Parathyroid adenoma (tissue), 2 donors: ENCODE data around the gene GATB.

Experiments
- H2AFZ ChIP-seq: fragments of 300-600 bp; sonication (generic); one replicate; pipeline ENCODE4 v1.7.0; 2017; ENCODE audit warnings: antibody characterized with exemption, mild to moderate bottlenecking
- H3K27ac ChIP-seq: fragments of 300-600 bp; sonication (generic); one replicate; pipeline ENCODE4 v1.7.0; 2017
- H3K27me3 ChIP-seq: fragments of 300-600 bp; sonication (generic); one replicate; pipeline ENCODE4 v1.7.0; 2017; ENCODE audit warnings: low read length; ENCODE audit not compliant: control insufficient read depth, insufficient read depth
- H3K36me3 ChIP-seq: fragments of 300-600 bp; sonication (generic); one replicate; pipeline ENCODE4 v1.7.0; 2017; ENCODE audit warnings: low read length; ENCODE audit not compliant: control insufficient read depth, insufficient read depth
- H3K4me1 ChIP-seq: fragments of 300-600 bp; sonication (generic); one replicate; pipeline ENCODE4 v1.7.0; 2017; ENCODE audit warnings: control low read depth
- H3K4me2 ChIP-seq: fragments of 300-600 bp; sonication (generic); one replicate; pipeline ENCODE4 v1.7.0; 2017; ENCODE audit warnings: low read length
- H3K4me3 ChIP-seq: fragments of 300-600 bp; sonication (generic); one replicate; pipeline ENCODE4 v1.7.0; 2017; ENCODE audit warnings: low read depth, low read length
- H3K79me2 ChIP-seq: fragments of 300-600 bp; sonication (generic); one replicate; pipeline ENCODE4 v1.7.0; 2017; ENCODE audit warnings: control low read depth
- H3K9ac ChIP-seq: fragments of 300-600 bp; sonication (generic); one replicate; pipeline ENCODE4 v1.7.0; 2017; ENCODE audit warnings: mild to moderate bottlenecking
- H3K9me3 ChIP-seq: fragments of 300-600 bp; sonication (generic); one replicate; pipeline ENCODE4 v1.7.0; 2017; ENCODE audit warnings: low read length; ENCODE audit not compliant: control insufficient read depth
- CTCF ChIP-seq: fragments of 300-600 bp; sonication (generic); IDR thresholded peaks from one replicate; pipeline ENCODE4 v1.7.0; 2017; ENCODE audit warnings: antibody characterized with exemption, mild to moderate bottlenecking
- donor health status: primary hyperparathyroidism.

Gene GATB

GRCh38 chr4:151692821-151693673 lies 67.8 kb downstream of the GATB start:
- TF ChIP-seq CTCF = no peak
- Histone ChIP-seq H3K9ac (no peak overlapping the region), H3K9me3 (no peaks in the 10 kb centered on the region), H2AFZ (no peak overlapping the region), H3K36me3 (no peaks in the 10 kb centered on the region), H3K4me3 (no peak overlapping the region), H3K4me1 (peaks cover 2% of the 10 kb centered on the region), H3K27me3 (no peaks in the 10 kb centered on the region), H3K79me2 (no peaks in the 10 kb centered on the region), H3K27ac (no peak overlapping the region), H3K4me2 (no peak overlapping the region)

GRCh38 chr4:151692443-151692782 lies 68.4 kb downstream of the GATB start:
- Histone ChIP-seq H3K27me3 (no peaks in the 10 kb centered on the region), H3K79me2 (no peaks in the 10 kb centered on the region), H3K27ac (no peak overlapping the region), H3K4me1 (peaks cover 3% of the 10 kb centered on the region), H3K4me3 (no peak overlapping the region), H3K4me2 (no peak overlapping the region), H2AFZ (no peak overlapping the region), H3K9me3 (no peaks in the 10 kb centered on the region), H3K36me3 (no peaks in the 10 kb centered on the region), H3K9ac (no peak overlapping the region)
- TF ChIP-seq CTCF = no peak

- TF ChIP-seq CTCF = no peak
- no peaks in the 10 kb centered on the region for H3K9me3 ChIP-seq
- H3K27ac ChIP-seq = no peak overlapping the region
- H3K9ac ChIP-seq = no peak overlapping the region
- H3K27me3 ChIP-seq = no peaks in the 10 kb centered on the region
- H3K4me1 ChIP-seq = peaks cover 3% of the 10 kb centered on the region
- H2AFZ ChIP-seq = no peak overlapping the region
- H3K79me2 ChIP-seq = no peaks in the 10 kb centered on the region
- no peak overlapping the region for H3K4me3 ChIP-seq
- no peaks in the 10 kb centered on the region for H3K36me3 ChIP-seq
- H3K4me2 ChIP-seq = no peak overlapping the region
Observed at GRCh38 chr4:151691639-151692442, 69.0 kb downstream of the GATB start.

- Histone ChIP-seq H3K27me3 (no peaks in the 10 kb centered on the region), H3K79me2 (no peaks in the 10 kb centered on the region), H3K9ac (no peak overlapping the region), H3K4me3 (no peak overlapping the region), H3K4me2 (no peak overlapping the region), H3K27ac (no peak overlapping the region), H2AFZ (no peak overlapping the region), H3K36me3 (no peaks in the 10 kb centered on the region), H3K9me3 (no peaks in the 10 kb centered on the region), H3K4me1 (peaks cover 3% of the 10 kb centered on the region)
- no peak for TF ChIP-seq CTCF
Observed at GRCh38 chr4:151690876-151691275, 69.9 kb downstream of the GATB start.
